Heart left ventricle (tissue), 16 donors: ENCODE measurements around the gene WNT9A. TPM values are rescaled to one million over a fixed set of nuclear protein-coding genes. Genes with fewer than 3 reads are reported as not detected.

Experiments used
- ATAC-seq, 4 donors: fragments of 200-7000 bp; cut with Tn5 transposase; one replicate each; pipeline ENCODE4 v1.9.1; 2020 to 2022; ENCODE audit warnings: moderate library complexity in 4 of 4, mild to moderate bottlenecking in 3 of 4, moderate number of reproducible peaks in 1 of 4
- DNase-seq, 5 donors: peaks; one replicate each; pipeline ENCODE4 v3.0.0-alpha.2; 2020
- H3K27ac ChIP-seq, 12 donors: fragments of 200-600 bp; sonication (generic) in 4 of 12; one replicate each; pipeline versions ENCODE4 v1.5.0 to v1.8.0; 2016 to 2022; ENCODE audit warnings: mild to moderate bottlenecking in 2 of 12
- H3K27me3 ChIP-seq, 9 donors: fragments of 200-600 bp; sonication (generic) in 2 of 9; one replicate each; pipeline versions ENCODE4 v1.5.1 to v1.8.0; 2016 to 2022; ENCODE audit warnings: mild to moderate bottlenecking in 3 of 9
- H3K36me3 ChIP-seq, 9 donors: fragments of 200-600 bp; sonication (generic) in 2 of 9; one replicate each; pipeline versions ENCODE4 v1.5.0 to v1.8.0; 2018 to 2022; ENCODE audit warnings: mild to moderate bottlenecking in 2 of 9
- H3K4me1 ChIP-seq, 12 donors: fragments of 200-600 bp; sonication (generic) in 4 of 12; one replicate each; pipeline versions ENCODE4 v1.5.0 to v1.8.0; 2016 to 2022; ENCODE audit warnings: mild to moderate bottlenecking in 3 of 12
- H3K4me3 ChIP-seq, 12 donors: fragments of 200-600 bp; sonication (generic) in 4 of 12; one replicate each; pipeline versions ENCODE4 v1.5.0 to v1.8.0; 2017 to 2022; ENCODE audit warnings: mild to moderate bottlenecking in 9 of 12, moderate library complexity in 4 of 12
- H3K9me3 ChIP-seq, 12 donors: fragments of 200-600 bp; sonication (generic) in 4 of 12; one replicate each; pipeline versions ENCODE4 v1.5.0 to v1.8.0; 2016 to 2022; ENCODE audit warnings: mild to moderate bottlenecking in 1 of 12
- CTCF ChIP-seq, 12 donors: fragments of 200-600 bp; sonication (generic) in 4 of 12; IDR thresholded peaks; one replicate each; pipeline versions ENCODE4 v1.5.0 to v1.8.0; 2018 to 2022; ENCODE audit warnings: antibody characterized with exemption in 12 of 12, mild to moderate bottlenecking in 5 of 12
- POLR2A ChIP-seq, 2 donors: fragments of 450-650 bp; IDR thresholded peaks; one replicate each; pipeline ENCODE4 v1.6.1; 2017; ENCODE audit warnings: antibody characterized with exemption in 2 of 2, mild to moderate bottlenecking in 2 of 2, moderate library complexity in 2 of 2
- WGBS, 4 donors: extraction: QIAGEN DNeasy Blood & Tissue Kit in 2 of 4; methylation state at CpG; one replicate each; pipeline versions ENCODE4 v1.1.5 to v1.1.7; 2013 to 2018; 5-methylcytosine and 5-hydroxymethylcytosine counted together
- intact Hi-C, 10 donors: fragments of 100-400 bp; cut with DNase I; formaldehyde crosslinking; loops; one replicate each; pipeline versions ENCODE4 v1.11.1 to v1.14.2; 2022
- long read RNA-seq, 3 donors: library from polyadenylated mRNA; unstranded; transcript quantifications; one replicate each; pipeline ENCODE4 v2.0.0, GENCODE V29; 2020 to 2021
- polyA plus RNA-seq, 2 donors: library from polyadenylated mRNA; stranded (reverse); fragments of 200-250 nt; gene quantifications; one replicate each; pipeline ENCODE4 v1.2.3, GENCODE V29; 2013
- total RNA-seq, 9 donors: library from RNA; depleted of rRNA in 2 of 9; stranded (reverse); fragments of >200 nt in 2 of 9; fragmentation: NEBNext Ultra II Directional in 3 of 9; extraction: Animal tissue kit (Norgen Biotek cat#: 25700) in 3 of 9; gene quantifications; one replicate each; pipeline versions ENCODE4 v1.1.0 to v1.2.4, GENCODE V29; 2016 to 2023
- donor health status: ischemic (EF 13 %, LVEDD 7.1; RV severe dilation, severe dysfunction).
- donor health status: healthy with polysubstance abuse.
- donor health status: DM: no; HTN: yes; CAD: no.
- donor health status: DM: no; HTN: no; CAD: no.
- donor health status: ischemic (EF 25% LVEDD 6.9; RV normal size, moderate dysfunction).
- donor health status: ischemic (EF 25% LVEDD 5.7; RV mildly dilated, moderate dysfunction).
- donor health status: healthy.
- donor health status: DM: yes; HTN: yes; CAD: no.
- donor health status: ischemic (EF 35%, LVEDD 5.7; RV mildly dilated, moderate dysfunction).
- donor health status: nonischemic (EF 11% LVEDD 7.7; RV severe dilation, severe dysfunction).
- donor health status: DM: yes; HTN: yes; CAD: no.
- donor health status: PGD.
- donor health status: ischemic (EF 29% LVEDD 5.4; RV normal size, mild dysfunction).
- donor health status: nonischemic (EF 23%, LVEDD 6.1; RV moderate dilation, normal function).

Gene WNT9A, protein sequence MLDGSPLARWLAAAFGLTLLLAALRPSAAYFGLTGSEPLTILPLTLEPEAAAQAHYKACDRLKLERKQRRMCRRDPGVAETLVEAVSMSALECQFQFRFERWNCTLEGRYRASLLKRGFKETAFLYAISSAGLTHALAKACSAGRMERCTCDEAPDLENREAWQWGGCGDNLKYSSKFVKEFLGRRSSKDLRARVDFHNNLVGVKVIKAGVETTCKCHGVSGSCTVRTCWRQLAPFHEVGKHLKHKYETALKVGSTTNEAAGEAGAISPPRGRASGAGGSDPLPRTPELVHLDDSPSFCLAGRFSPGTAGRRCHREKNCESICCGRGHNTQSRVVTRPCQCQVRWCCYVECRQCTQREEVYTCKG
- total RNA-seq (10 to 100 TPM in 4 of 9 donors, 1 to 10 TPM in 4, under 1 TPM in 1; 0.54 to 29.8 (median 2.5) TPM), polyA plus RNA-seq (1 to 10 TPM in 1 of 2 donors, under 1 TPM in 1; 0.54 to 1.3 TPM)
- long read RNA-seq, donor 1, partial matches to known transcripts, result 0 of 1 reads
- long read RNA-seq, donor 1, other reads (novel, unspliced or antisense), result 1 of 1 reads
- long read RNA-seq, donor 2, partial matches to known transcripts, result 0 of 5 reads
- long read RNA-seq, donor 2, other reads (novel, unspliced or antisense), result 1 of 5 reads
- long read RNA-seq, donor 3, result 0 reads

DNA sequence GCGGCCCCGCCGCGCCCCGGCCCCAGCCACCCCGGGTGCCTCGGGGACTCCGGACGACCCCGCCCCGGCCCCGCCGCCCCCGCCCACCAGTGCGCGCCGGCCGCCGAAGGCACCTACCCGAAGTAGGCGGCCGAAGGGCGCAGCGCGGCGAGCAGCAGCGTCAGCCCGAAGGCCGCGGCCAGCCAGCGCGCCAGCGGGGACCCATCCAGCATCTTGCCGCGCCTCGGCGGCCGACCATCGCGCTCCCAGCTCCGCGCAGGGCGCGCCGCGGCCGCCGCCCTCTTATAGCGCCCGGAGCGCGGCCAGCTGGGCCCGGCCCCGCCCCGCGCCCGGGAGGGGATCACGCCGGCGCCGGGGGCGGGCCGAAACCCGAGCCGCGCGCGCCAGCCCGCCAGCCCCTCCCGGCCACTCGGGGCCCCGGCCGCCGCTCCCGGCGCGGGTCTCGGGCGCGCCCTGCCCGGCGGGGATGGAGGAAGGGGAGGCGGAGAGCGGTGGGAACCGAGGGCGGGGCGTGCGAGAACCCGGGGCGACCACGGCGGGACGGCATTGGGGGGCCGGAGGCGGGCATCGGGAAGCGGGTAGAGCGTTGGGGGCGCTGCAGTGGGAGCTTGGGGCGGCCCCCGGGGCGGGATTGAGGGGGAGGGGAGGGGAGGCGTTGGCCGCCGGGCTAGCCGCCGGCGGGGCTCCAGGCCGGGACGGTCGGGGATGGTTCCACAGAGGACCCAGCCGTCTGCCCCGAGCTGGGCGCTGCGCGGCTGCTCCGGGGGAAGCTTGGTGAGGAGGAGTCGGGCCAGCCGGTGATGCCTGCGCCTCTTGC, at the start of gene WNT9A:
Gene WNT9A (minus strand): TSS at position 257 of the 817 bp plus-strand sequence. CDS start 45 bp downstream, at position 212.
- TF ChIP-seq CTCF (IDR thresholded peaks at IDR 0.05), result no peak
- no peak for TF ChIP-seq POLR2A (IDR thresholded peaks at IDR 0.05)
- DNase-seq (peak in 4 of 5 donors; percentile 58 to 79 (median 62)), ATAC-seq (peak in 3 of 4 donors; percentile 31 to 63 (median 60))
- Histone ChIP-seq H3K9me3 (no peaks in the 10 kb centered on the region), H3K27ac (peak within 1 kb of the TSS in 10 of 12 donors; percentile 46 to 95 (median 89)), H3K4me1 (peaks cover 0 to 47% (median 31%) of the 10 kb centered on the region in 12 donors), H3K36me3 (no peaks in the 10 kb centered on the region), H3K4me3 (peak within 1 kb of the TSS; percentile 34 to 73 (median 59)), H3K27me3 (peaks cover 0 to 29% (median 0%) of the 10 kb centered on the region in 9 donors)
- intact Hi-C loops, result loop anchor here (1.0 to 10.0 kb wide), 10 partner anchors 185 to 467 kb away; partner anchors contain the start of gene ZNF678 (in 2 of the 10)
- 1% methylated on average over 24 to 120 of the region's 120 CpGs for WGBS, 4 donors

DNA sequence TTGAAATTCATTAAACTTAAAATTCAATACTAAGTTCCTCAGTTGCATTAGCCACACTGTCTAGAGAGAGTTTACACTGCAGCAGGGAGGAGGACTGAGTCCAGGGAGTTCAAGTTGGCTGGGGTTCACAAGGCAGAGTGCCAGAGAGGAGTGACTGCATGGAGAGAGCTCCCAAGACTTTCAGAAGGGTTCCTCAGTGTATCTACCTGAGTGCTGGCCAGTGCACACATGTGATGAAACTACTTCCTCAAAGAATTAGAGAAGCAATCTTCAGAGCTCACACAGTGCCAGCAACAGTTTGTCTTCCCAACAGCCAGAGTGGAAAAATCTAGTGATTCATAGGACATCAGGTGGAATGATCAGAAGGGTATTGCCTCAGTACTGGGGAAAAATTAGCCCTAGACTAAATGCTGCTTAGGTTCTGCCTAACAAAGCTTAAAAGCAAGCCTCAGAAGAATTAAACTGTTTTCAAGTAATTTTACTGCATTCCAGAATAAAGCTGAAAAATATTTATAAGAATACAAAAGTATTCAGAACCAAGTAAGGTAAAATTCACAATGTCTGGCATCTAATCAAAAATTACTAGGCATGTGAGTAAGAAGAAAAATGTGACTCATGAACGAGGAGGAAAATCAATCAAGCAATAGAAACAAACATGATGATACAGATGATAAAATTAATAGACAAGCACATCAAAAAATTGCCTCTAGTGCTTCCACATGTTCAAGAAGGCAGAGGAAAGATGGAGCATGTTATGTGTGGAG, 48.6 kb upstream of the WNT9A start:
- Histone ChIP-seq H3K4me3 (no peak overlapping the region), H3K27ac (no peak overlapping the region), H3K36me3 (no peaks in the 10 kb centered on the region), H3K27me3 (peaks cover 0 to 4% (median 0%) of the 10 kb centered on the region in 9 donors), H3K9me3 (peaks cover 0 to 36% (median 17%) of the 10 kb centered on the region in 12 donors), H3K4me1 (no peaks in the 10 kb centered on the region)
- TF ChIP-seq POLR2A (IDR thresholded peaks at IDR 0.05) (no peak), CTCF (IDR thresholded peaks at IDR 0.05) (no peak)
- intact Hi-C loops, result no loop called here
- ATAC-seq (no peak), DNase-seq (no peak)
- WGBS, 4 donors, result 7 to 17% (median 14%) methylated on average over 1 of the region's 1 CpG

DNA sequence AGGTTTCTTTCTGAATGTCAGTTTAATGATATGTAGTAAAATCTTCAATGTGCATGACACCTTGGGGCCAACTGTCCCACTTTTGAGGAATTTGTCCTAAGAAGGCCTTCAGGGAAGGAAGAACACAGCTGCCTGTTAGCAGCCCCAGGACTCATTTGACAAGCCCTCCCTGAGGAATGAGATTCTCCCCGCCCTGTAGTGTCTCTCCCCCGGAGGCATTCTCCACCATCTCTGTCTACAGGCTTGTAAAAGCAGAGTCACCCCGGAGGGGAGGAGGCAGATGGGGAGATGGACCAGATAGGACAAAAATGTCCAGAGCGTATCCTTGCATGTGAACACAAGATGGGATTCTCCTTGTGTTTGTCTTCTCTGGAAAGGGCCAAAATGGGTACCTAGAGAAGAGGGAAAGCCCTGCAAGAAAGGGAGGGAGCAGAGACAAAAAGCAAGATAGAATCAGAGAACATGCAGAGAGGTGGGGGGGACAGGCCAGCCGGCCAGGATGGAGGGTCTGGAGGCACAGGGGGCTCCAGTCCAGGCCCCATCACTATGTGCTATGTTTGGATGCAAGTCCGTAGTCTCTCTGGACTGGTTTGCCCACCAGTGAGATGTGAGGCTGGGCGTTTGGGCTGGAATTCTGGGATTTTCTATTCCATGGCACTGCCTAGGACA, 47.0 kb upstream of the WNT9A start:
- WGBS, 4 donors, result 66 to 72% (median 67%) methylated on average over 7 of the region's 7 CpGs
- Histone ChIP-seq H3K27me3 (no peaks in the 10 kb centered on the region), H3K9me3 (peaks cover 0 to 43% (median 17%) of the 10 kb centered on the region in 12 donors), H3K4me1 (no peaks in the 10 kb centered on the region), H3K4me3 (no peak overlapping the region), H3K36me3 (no peaks in the 10 kb centered on the region), H3K27ac (no peak overlapping the region)
- intact Hi-C loops, result no loop called here
- TF ChIP-seq POLR2A (IDR thresholded peaks at IDR 0.05), result no peak
- no peak for TF ChIP-seq CTCF (IDR thresholded peaks at IDR 0.05)
- ATAC-seq (no peak), DNase-seq (peak in 1 of 5 donors; percentile 6)
